Stimulated activated CD8-positive, alpha-beta memory T cell treated with anti-CD3 and anti-CD28 coated beads, Interleukin-15, amount 100 ng/mL, for 48 hours (primary cell): ENCODE results near the gene SAV1.
"Not testable (repeated sequence)": the region's sequence is repeated elsewhere in the genome, so short reads cannot be mapped to it uniquely, and the experiment has no call there.

Experiments
- DNase-seq, 2 donors: peaks; one replicate each; pipeline ENCODE4 v3.0.0-alpha.2; 2020; ENCODE audit warnings: low read depth in 2 of 2

SAV1 gene

GRCh38 chr14:50667996-50668825, at the start of gene SAV1:
TSS of gene SAV1 (minus strand) at chr14:50668306. CDS start at chr14:50667967, 339 bp downstream.
- peak; percentile 25 to 34 for DNase-seq

GRCh38 chr14:50717811-50718210, 49.7 kb upstream of the SAV1 start:
- DNase-seq = no peak

- DNase-seq = no peak
These were observed 46.5 kb upstream of the SAV1 start for GRCh38 chr14:50714450-50715073.

GRCh38 chr14:50711043-50711442, 42.9 kb upstream of the SAV1 start:
- DNase-seq = no peak

- no peak for DNase-seq
These were observed 37.0 kb upstream of the SAV1 start for GRCh38 chr14:50705026-50705593.

GRCh38 chr14:50704454-50705010, 36.4 kb upstream of the SAV1 start:
- DNase-seq = no peak

GRCh38 chr14:50697659-50698290, 29.7 kb upstream of the SAV1 start:
- DNase-seq = no peak

GRCh38 chr14:50694260-50694659, 26.2 kb upstream of the SAV1 start:
- not testable (repeated sequence) for DNase-seq

- no peak for DNase-seq
These were observed 20.8 kb upstream of the SAV1 start for GRCh38 chr14:50688875-50689274.

GRCh38 chr14:50679674-50680073, 11.6 kb upstream of the SAV1 start:
- no peak for DNase-seq

- no peak for DNase-seq
These were observed 10.1 kb upstream of the SAV1 start for GRCh38 chr14:50678163-50678562.

GRCh38 chr14:50677527-50678063, 9.5 kb upstream of the SAV1 start:
- no peak for DNase-seq

- no peak for DNase-seq
These were observed 8.9 kb upstream of the SAV1 start for GRCh38 chr14:50676814-50677516.

GRCh38 chr14:50675597-50675996, 7.5 kb upstream of the SAV1 start:
- DNase-seq = no peak

GRCh38 chr14:50670866-50671256, 2.8 kb upstream of the SAV1 start:
- no peak for DNase-seq

GRCh38 chr14:50670196-50670865, 2.2 kb upstream of the SAV1 start:
- DNase-seq = no peak

- no peak for DNase-seq
These were observed 1.4 kb upstream of the SAV1 start for GRCh38 chr14:50669441-50669986.

- DNase-seq = no peak
These were observed 679 bp upstream of the SAV1 start for GRCh38 chr14:50668826-50669143.

GRCh38 chr14:50667684-50667995, 466 bp downstream of the SAV1 start:
- no peak for DNase-seq

GRCh38 chr14:50666772-50667683, 1.1 kb downstream of the SAV1 start:
- no peak for DNase-seq
